HUES48 (cell line): ENCODE measurements around the gene SPATA17.
"Not testable (repeated sequence)": the region's sequence is repeated elsewhere in the genome, so short reads cannot be mapped to it uniquely, and the experiment has no call there.

ENCODE experiments used
- H3K27ac ChIP-seq: one replicate; pipeline ENCODE4 v1.7.0; 2013; ENCODE audit warnings: low read depth, low read length, inconsistent platforms
- H3K27me3 ChIP-seq: 2 replicates; pipeline ENCODE4 v1.6.1; 2013; ENCODE audit warnings: mild to moderate bottlenecking, low read length; ENCODE audit not compliant: control insufficient read depth, insufficient read depth
- H3K36me3 ChIP-seq: 2 replicates; pipeline ENCODE4 v1.6.1; 2013; ENCODE audit warnings: low read length; ENCODE audit not compliant: control insufficient read depth, insufficient read depth
- H3K4me1 ChIP-seq: 2 replicates; pipeline ENCODE4 v1.6.1; 2013; ENCODE audit warnings: mild to moderate bottlenecking, low read length; ENCODE audit not compliant: control insufficient read depth, insufficient read depth
- H3K4me3 ChIP-seq: 2 replicates; pipeline ENCODE4 v1.5.1; 2013; ENCODE audit warnings: mild to moderate bottlenecking, low read depth, low read length
- H3K9ac ChIP-seq: 2 replicates; pipeline ENCODE4 v1.6.1; 2013; ENCODE audit warnings: mild to moderate bottlenecking, low read depth, low read length, moderate library complexity
- H3K9me3 ChIP-seq: 2 replicates; pipeline ENCODE4 v1.6.1; 2013; ENCODE audit warnings: low read length; ENCODE audit not compliant: control insufficient read depth, insufficient read depth

Gene SPATA17

DNA sequence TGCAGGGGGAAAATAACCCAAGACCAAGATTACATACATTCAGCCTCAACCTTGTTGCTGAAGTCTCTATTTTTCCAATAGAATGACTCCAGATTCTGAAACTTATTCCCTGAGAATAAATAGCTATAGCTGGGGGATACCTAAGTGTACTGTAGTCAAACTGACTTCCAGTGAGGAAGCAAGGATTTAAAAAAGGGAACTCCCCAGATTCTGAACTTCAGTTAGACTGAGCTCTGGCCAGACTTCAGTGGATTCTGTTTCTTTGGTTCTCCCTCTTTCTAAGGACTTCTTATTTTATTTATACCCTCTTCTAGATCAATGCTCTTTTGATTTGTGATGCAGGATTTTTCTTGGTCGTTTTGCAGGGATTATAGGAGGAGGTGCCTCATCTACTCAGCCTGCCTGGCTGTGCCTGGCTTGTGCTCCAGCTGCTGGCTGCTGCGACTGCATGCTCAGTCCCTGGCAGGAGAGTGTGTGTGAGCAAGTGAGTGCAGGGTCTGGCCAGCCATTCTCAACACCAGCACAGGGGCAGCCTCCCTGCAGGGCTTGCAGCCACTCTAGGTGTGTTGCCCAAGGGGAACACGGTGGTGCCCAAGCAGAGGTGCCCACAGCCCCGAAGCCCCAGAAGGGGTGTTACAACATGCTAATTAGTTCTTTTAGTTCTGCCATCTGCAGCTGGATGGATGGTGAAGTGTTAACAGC lies 43.0 kb downstream of the SPATA17 start:
- no peaks in the 10 kb centered on the region for H3K36me3 ChIP-seq
- H3K27me3 ChIP-seq: no peaks in the 10 kb centered on the region
- no peak overlapping the region for H3K9ac ChIP-seq
- H3K27ac ChIP-seq: no peak overlapping the region
- no peaks in the 10 kb centered on the region for H3K9me3 ChIP-seq
- H3K4me3 ChIP-seq: no peak overlapping the region
- peaks cover under 1% of the 10 kb centered on the region; the same call in 1 of the 2 replicates for H3K4me1 ChIP-seq

DNA sequence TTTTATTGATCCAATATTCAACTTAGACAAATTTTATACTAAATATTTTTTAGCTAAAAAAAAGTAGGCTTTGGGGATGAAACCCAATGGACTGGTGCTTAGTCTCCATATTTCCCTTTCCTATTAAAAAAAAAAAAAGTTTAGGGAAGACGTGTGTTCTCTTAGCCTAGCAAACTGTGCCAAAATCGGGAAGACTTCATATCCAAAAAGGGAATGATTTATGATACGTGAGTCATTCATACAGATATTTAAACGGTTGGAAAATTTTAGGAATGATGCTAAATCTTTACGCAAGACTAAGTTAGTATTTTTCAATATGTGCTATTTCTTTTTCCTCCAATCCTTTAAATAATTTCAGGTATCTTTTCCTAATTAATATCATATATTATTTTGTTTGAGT lies 50.7 kb downstream of the SPATA17 start:
- no peaks in the 10 kb centered on the region for H3K4me1 ChIP-seq
- H3K4me3 ChIP-seq: no peak overlapping the region
- H3K9me3 ChIP-seq: no peaks in the 10 kb centered on the region
- no peak overlapping the region for H3K27ac ChIP-seq
- H3K27me3 ChIP-seq: no peaks in the 10 kb centered on the region
- no peak overlapping the region for H3K9ac ChIP-seq
- no peaks in the 10 kb centered on the region for H3K36me3 ChIP-seq

DNA sequence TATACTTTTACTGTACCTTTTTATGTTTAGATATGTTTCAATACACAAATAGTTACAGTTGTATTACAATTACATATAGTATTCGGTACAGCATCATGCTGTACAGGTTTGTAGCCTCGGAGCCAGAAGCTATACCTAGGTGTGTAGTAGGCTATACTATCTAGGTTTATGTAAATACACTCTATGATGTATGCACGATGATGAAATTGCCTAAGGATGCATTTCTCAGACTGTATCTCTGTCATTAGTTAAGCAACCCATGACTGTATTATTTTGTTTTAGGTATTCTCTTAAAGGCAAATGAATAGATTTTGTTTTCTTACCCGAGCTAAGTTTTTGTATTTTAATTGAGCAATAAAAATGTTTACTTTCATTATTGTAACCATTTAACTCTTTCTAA lies 56.4 kb downstream of the SPATA17 start:
- Histone ChIP-seq H3K27me3 (no peaks in the 10 kb centered on the region), H3K9ac (no peak overlapping the region), H3K9me3 (no peaks in the 10 kb centered on the region), H3K36me3 (no peaks in the 10 kb centered on the region), H3K4me1 (no peaks in the 10 kb centered on the region), H3K4me3 (no peak overlapping the region), H3K27ac (no peak overlapping the region)

DNA sequence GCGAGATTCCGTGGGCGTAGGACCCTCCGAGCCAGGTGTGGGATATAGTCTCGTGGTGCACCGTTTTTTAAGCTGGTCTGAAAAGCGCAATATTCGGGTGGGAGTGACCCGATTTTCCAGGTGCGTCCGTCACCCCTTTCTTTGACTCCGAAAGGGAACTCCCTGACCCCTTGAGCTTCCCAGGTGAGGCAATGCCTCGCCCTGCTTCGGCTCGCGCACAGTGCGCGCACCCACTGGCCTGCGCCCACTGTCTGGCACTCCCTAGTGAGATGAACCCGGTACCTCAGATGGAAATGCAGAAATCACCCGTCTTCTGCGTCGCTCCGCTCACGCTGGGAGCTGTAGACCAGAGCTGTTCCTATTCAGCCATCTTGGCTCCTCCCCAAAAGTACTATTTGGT lies 65.0 kb downstream of the SPATA17 start:
- H3K9ac ChIP-seq, H3K4me1 ChIP-seq, H3K27me3 ChIP-seq, H3K27ac ChIP-seq, H3K4me3 ChIP-seq, H3K36me3 ChIP-seq, H3K9me3 ChIP-seq: not testable (repeated sequence)

DNA sequence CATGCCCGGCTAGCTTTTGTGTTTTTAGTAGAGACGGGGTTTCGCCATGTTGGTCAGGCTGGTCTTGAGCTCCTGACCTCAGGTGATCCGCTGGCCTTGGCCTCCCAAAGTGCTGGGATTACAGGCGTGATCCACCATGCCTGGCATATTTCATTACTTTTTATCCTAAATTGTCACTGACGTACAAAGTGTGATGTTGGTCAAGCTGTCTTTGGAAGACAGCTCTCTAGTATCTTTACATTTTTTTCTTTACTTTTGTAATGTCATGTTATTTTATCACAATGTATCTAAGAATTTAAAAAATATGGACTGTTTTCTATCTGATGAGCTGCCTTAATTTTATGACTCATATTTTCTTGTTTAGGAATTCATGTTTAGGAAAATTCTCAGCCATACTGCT lies 72.2 kb downstream of the SPATA17 start:
- Histone ChIP-seq H3K9me3 (no peaks in the 10 kb centered on the region), H3K27me3 (no peaks in the 10 kb centered on the region), H3K4me3 (no peak overlapping the region), H3K36me3 (no peaks in the 10 kb centered on the region), H3K9ac (no peak overlapping the region), H3K4me1 (no peaks in the 10 kb centered on the region), H3K27ac (no peak overlapping the region)

DNA sequence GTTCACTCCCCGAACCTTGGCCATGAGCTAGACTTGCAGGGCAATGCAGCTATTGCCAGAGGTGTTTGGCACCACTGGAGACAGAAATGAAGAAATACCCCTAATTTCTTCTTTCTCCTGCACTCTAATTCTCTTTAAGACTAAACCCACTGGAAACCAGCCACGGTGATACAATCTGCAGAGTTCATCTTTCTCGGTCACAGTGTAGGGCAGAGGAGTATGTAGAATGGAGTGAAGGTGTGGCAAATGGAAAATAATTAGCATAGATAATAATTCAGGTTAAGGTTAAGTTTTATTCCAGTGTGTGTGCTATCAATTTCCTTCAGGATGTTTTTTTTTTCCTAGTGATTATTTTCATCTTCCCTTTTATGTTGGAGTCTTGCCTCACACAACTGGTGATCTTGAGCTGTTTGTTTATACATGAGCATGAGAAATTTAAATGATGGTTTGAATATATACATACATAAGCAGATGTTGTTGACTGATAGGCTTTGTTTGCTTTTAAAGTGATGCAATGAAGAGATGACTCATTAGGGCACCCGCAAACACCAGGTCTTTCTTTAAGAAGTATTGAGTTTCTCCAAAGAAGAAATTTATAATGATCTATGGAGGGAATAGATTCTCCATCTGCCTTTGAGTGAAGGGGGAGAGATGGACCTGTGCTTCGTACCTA lies 81.9 kb downstream of the SPATA17 start:
- Histone ChIP-seq H3K9me3 (no peaks in the 10 kb centered on the region), H3K36me3 (no peaks in the 10 kb centered on the region), H3K4me3 (no peak overlapping the region), H3K4me1 (peaks cover 9% of the 10 kb centered on the region), H3K27me3 (no peaks in the 10 kb centered on the region), H3K9ac (no peak overlapping the region), H3K27ac (no peak overlapping the region)

DNA sequence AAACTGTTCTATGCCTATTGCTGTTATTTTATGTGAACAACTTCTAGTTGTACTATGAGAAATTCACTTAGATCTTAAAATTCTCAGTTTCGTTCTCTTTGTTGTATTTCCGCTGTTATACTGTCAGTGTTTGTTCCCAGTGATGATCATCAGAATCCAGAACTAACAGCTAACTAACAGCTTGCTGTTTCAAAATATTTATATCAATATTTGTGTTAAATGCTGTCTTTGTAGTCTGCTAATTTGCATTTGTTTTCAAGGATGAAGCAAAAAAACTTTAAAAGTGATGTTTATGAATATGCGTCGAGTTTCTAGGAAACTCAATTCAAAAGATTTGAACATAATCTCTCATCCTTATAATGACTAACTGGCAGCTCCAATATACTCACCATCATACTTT lies 84.5 kb downstream of the SPATA17 start:
- Histone ChIP-seq H3K4me3 (no peak overlapping the region), H3K36me3 (no peaks in the 10 kb centered on the region), H3K4me1 (peaks cover 9% of the 10 kb centered on the region), H3K9ac (no peak overlapping the region), H3K27ac (no peak overlapping the region), H3K9me3 (no peaks in the 10 kb centered on the region), H3K27me3 (no peaks in the 10 kb centered on the region)

DNA sequence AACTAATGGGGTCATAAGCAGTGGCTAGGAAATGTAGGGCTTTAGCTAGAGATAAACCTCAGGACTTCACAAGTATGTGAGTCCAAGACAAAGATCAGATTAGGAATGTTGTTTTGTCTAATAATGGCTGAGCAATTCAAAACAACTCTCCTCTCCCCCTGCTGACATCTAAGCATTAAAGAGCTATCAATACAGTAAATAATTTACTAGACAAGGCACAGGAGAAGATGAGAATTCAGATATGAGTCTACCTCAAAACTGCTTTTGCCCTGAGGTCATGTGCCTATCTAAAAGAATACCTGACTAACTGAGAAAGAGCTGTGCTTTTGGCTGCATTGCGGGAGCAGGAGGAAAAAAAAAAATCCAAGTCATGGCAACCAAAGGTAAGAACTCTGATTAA lies 86.8 kb downstream of the SPATA17 start:
- no peaks in the 10 kb centered on the region for H3K27me3 ChIP-seq
- no peak overlapping the region for H3K27ac ChIP-seq
- no peaks in the 10 kb centered on the region for H3K36me3 ChIP-seq
- no peak overlapping the region for H3K4me3 ChIP-seq
- no peak overlapping the region for H3K9ac ChIP-seq
- peaks cover 6% of the 10 kb centered on the region for H3K4me1 ChIP-seq
- no peaks in the 10 kb centered on the region for H3K9me3 ChIP-seq

DNA sequence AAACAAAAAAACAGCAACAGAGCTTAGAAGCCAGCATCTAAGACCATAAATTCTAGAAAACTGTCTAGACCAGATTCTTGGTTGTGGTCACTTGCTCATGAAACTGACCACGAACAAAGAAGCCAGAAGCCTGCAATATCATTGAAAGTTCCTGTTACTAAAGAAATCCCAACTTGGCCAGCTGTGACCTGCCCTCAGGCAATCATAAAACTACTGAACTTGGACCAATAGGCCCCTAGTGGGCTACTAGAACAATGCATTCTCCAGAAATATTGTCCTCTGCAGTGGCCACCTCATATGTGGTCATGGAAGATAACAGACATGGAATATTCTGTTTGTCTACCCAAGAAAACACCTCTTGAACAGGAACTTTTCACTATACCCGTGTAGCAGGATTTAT lies 87.7 kb downstream of the SPATA17 start:
- Histone ChIP-seq H3K27ac (no peak overlapping the region), H3K36me3 (no peaks in the 10 kb centered on the region), H3K9me3 (no peaks in the 10 kb centered on the region), H3K9ac (no peak overlapping the region), H3K4me1 (no peaks in the 10 kb centered on the region), H3K27me3 (no peaks in the 10 kb centered on the region), H3K4me3 (no peak overlapping the region)

DNA sequence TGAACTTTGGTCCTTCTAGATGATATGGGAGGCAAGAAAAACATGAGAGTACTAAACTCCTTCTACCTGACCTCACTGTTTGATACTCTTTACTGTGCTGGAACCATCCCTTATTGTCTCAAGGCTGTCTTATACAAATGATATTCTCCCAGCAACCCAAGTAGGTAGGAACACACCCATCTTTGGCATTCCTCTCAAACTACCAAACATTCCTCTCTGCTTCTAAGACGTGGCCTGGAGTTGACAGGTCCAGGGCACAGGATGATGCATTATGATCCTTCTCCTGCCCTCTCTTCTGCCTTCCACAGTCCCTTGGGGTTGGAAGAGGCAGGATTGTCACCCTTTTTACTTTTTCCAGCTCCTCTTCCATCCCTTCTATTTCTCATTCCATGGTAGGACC lies 90.5 kb downstream of the SPATA17 start:
- Histone ChIP-seq H3K27me3 (no peaks in the 10 kb centered on the region), H3K36me3 (no peaks in the 10 kb centered on the region), H3K9me3 (no peaks in the 10 kb centered on the region), H3K4me3 (no peak overlapping the region), H3K27ac (no peak overlapping the region), H3K9ac (no peak overlapping the region), H3K4me1 (no peaks in the 10 kb centered on the region)

DNA sequence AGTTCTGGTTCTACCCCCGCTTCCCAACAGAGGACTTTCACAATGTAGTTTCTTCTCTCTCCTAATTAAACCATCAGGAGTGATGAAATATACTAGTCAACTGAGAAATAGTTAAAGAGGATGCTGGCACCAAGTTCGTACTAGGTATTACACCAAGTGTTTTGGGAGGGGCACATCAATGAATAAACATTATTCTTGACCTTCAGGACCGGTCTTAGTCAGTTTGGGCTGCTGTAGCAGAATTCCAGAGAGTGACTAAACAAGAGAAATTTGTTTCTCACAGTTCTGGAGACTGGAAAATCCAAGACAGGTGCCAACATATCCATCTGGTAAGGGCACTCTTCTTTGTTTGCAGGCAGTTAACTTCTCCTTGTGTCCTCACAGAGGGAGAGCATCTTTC lies 103.8 kb downstream of the SPATA17 start:
- Histone ChIP-seq H3K27ac (no peak overlapping the region), H3K4me1 (no peaks in the 10 kb centered on the region), H3K36me3 (no peaks in the 10 kb centered on the region), H3K9me3 (no peaks in the 10 kb centered on the region), H3K27me3 (no peaks in the 10 kb centered on the region), H3K9ac (no peak overlapping the region), H3K4me3 (no peak overlapping the region)
